ENCODE data around the gene RASGEF1B.

GRCh38 chr4:81376720-81377119, 95.0 kb downstream of the RASGEF1B start:
- TF ChIP-seq TCF7L2 (IDR thresholded peaks at IDR 0.05; ENCODE audit: low read depth, low read length) (no peak), KLF13 (tag; IDR thresholded peaks at IDR 0.05; ENCODE audit: borderline replicate concordance, low read depth) (no peak), POLR2A (conservative IDR thresholded peaks at IDR 0.05) (no peak), ZFP1 (CRISPR knock-in tag; IDR thresholded peaks at IDR 0.05) (no peak), ELK1 (CRISPR knock-in tag; IDR thresholded peaks at IDR 0.05) (no peak), ZBTB8A (IDR thresholded peaks at IDR 0.05; ENCODE audit: partially characterized antibody) (no peak), MLLT1 (IDR thresholded peaks at IDR 0.05) (no peak), ZKSCAN1 (IDR thresholded peaks at IDR 0.05; ENCODE audit: low read depth, low read length) (no peak)

Data from K562 (cell line).